Stromal cell of bone marrow (primary cell): Measurements from ENCODE around the gene PUSL1.
"Not testable (repeated sequence)": the region's sequence is repeated elsewhere in the genome, so short reads cannot be mapped to it uniquely, and the experiment has no call there.

Source experiments
- DNase-seq: peaks from one replicate; pipeline ENCODE4 v3.0.0-alpha.2; 2012; ENCODE audit warnings: low read depth

PUSL1 gene

DNA sequence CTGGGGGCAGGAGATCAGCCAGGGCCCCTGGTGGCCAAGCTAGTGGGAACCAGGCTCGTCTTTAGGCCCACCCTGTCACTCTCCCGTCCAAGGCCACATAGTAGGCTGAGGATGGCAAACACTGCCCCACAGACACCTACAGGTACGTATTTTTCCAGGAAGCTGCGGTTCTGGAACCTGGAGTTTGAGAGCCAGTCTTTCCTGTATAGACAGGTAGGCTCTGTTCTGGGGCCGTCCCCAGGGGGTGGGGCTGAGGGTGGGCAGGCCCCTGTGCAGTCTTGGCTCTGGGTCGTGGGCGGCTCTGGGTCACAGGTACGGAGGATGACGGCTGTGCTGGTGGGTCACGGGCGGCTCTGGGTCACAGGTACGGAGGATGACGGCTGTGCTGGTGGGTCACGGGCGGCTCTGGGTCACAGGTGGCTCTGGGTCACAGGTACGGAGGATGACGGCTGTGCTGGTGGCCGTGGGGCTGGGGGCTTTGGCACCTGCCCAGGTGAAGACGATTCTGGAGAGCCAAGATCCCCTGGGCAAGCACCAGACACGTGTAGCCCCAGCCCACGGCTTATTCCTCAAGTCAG is 2.2 kb downstream of the PUSL1 start:
- no peak for DNase-seq

DNA sequence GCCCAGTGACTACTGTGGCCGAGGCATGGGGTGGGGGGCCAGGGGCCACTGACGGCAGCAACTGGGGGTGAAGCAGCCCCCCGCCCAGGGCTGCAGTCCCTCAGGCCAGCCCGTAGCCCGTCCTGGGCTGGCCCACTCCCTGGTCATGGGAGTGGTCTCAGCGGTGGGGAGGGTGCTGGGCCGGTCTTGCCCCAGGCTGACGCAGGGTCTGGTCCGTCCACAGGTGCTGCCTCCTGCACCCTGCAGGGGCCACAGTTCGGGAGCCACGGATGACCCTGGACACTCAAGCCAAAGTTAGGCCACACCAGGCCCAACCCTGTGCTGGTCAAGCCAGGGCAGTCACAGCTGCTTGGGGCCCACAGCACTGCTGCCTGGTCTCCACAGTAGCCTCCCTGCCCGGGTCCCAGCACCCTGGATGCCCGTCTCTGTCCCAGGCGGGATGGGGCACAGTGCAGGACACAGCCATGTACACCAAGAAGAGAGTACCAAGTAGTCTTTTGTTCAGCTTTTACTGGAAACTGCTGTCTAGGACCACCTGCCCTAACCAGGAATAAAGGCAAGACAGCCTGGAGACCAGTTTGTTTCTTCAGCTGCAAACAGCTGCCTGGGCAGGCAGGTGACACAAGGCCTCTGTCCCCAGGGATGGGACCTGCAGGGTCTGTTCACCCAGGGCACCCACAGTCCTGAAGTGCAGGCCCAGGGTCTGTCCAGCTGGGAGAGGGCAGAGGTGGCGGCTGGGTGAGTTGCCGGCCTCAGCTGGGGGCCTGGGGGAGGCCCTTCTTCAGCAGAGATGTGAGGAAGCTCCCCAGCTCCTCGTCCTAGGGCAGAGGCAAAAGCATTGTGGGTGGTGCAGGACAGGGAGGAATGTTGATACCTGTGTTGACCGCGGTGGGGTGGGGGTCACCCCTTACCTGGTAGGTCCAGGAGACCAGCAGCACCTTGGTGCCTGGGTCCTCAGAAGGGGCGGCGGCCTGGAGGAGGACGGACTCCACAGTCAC is 3.0 kb downstream of the PUSL1 start:
- DNase-seq = no peak

DNA sequence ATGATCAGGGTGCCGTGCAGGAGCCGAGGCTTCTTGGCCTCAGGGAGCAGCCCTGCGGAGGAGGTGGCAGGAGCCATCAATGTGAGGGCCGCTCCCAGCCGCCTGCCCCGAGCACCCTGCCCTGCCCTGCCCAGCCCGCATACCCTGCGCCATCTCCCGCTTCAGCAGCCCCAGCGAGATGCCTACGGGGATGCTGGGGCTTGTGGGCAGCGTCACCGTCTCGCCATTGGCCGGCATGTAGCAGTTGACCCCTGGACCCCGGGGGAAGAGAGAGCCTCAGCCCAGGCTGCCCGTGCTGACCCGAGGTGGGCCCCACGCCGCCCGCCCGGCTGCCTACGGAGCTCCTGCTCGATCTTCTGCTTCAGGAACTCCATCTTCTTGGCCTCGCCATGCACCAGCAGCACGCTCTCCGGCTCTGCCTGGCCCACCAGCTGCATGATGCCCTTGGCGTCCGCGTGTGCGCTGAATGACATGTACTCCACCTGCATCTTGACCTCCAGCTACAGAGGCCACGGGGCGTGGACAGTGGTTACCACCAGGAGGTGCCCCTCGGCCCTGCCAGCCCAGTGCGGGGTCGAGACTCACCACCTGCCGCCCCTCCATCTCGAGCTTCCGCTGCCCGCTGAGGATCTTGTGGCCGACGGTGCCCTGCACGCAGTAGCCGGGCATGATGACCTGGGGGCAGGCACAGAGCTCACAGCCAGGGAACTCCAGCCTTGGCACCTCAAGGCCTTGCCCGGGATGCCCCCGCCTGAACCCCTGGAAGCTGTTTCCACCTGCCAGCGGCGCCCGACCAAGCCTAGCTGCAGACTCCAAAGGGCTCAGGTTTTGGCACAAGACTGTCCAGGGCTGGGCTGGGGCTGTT is 4.3 kb downstream of the PUSL1 start:
- no peak for DNase-seq

DNA sequence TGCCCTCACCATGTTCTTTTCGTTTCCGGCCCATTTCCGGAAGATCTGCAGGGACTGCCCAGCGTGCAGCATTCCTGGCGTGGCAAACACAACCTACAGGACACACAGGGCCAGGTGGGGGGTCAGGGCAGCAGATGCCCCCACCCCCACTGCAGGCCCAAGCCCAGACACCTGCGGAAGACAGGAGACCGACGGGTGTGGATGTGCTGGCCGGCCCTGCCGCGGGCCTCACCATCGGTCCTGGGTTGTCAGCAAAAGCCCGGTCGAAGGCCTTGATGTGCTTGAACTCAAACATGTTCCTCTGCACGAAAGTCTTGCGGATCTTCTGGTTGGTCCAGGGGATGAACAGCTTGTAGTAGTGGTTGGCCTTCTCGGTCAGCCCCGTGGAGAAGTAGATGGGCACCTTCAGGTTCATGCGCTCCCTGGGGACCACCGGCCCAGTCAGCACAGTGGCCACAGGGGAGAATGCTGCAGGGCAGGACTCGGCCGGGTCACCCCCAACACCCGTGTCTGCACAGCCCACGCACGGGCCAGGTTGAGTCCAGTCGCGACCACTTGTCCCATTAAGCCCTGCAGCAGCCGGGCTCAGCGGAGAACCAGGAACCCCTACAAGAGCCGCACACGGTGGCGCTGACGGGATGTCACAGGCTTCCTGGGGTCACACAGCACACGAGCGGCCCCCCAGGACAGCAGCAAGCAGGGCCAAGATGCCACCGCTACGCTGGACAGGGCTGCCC is 5.3 kb downstream of the PUSL1 start:
- DNase-seq = no peak

DNA sequence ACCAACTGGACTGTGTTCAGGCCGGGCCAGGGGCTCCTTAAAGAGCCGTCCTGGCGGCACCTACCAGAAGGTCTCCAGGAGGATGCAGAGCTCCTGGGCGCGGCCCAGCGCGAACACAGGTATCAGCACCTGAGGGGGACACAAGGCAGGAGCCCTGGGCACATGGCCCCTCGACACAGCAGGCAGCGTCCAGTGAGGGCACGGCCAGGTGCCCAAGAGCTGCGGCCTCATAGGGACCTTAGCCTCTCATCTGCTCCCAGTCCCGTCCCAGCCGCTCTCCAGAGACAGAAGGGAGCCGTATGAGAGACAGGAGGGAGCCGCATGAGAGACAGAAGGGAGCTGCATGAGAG is 5.8 kb downstream of the PUSL1 start:
- no peak for DNase-seq

DNA sequence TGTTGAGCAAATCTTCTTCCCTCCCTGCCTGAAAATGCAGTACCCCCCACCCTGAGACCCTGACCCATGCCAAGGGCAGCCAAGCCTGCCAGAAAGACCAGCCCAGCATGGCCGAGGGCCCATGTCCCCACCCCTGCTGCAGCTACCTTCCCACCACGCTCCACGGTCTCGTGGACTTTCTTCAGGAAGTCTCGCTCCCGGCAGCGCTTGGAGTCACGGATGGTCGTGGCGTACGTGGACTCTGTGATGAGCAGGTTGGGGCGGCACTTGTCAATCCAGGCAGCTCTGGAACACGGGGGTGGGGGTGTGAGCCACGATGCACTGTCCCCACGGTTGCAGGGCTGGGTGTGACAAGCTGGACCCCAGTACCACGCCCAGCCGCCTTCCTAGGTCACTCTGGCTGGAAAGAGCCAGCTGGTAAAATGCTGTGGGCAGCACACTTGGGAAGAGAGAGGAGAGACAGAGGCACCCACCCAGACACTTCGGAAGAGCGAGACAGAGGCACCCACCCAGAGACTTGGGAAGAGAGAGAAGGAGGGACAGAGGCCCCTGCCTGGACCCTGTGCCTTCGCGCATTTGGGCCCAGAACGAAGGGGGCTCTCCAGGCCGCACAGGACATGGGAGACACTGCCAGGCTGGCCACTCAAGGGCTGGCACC is 6.4 kb downstream of the PUSL1 start:
- DNase-seq = no peak

DNA sequence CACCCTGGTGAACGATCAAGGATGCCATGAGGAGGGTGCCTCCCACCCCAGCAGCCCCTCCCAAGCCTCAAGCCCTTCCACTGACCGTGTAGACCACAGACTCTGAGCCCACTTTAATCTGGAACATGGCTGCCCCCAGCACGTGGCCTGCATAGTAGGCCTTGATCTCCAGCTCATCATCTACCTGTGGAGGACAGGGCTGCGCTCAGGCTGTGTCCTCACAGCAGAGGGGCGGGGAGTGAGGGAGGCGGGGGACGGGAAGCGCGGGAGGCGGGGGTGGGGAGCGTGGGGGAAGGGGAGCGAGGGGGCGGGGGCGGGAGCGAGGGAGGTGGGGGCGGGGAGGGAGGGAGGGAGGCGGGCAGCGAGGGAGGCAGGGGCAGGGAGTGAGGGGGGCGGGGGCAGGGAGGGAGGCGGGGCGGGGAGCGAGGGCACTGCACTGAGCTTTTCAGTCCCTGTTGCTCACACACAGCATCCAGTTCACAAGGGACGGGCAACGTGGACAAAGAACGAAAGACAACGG is 7.1 kb downstream of the PUSL1 start:
- DNase-seq = no peak

DNA sequence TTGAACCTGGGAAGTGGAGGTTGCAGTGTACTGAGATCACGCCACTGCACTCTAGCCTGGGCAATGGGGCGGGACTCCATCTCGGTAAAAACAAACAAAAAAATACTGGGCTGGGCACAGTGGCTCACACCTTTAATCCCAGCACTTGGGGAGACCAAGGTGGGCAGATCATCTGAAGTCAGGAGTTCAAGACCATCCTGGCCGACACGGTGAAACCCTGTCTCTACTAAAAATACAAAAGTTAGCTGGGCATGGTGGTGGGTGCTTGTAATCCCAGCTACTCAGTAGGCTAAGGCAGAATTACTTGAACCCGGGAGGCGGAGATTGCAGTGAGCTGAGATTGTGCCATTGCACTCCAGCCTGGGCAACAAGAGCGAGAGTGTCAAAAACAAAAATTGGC is 7.8 kb downstream of the PUSL1 start:
- not testable (repeated sequence) for DNase-seq

DNA sequence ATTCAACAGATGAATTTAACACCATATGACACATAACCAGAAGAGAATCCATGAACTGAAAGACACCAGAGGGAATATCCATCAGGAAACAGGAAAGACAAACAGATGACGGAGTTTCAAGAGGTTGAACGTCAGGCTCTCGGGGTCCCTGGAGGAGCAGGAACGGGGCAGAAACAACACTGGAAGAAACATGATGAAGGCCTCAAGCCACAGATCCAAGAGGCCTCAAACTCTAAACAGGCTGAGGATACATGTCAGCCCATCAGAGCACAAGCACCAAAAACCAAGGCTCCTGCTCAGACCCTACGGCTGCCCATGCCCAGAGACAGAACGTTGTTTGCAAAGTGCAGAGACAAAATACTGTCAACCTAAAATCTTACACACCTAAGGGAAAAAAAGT is 9.0 kb downstream of the PUSL1 start:
- DNase-seq = no peak

DNA sequence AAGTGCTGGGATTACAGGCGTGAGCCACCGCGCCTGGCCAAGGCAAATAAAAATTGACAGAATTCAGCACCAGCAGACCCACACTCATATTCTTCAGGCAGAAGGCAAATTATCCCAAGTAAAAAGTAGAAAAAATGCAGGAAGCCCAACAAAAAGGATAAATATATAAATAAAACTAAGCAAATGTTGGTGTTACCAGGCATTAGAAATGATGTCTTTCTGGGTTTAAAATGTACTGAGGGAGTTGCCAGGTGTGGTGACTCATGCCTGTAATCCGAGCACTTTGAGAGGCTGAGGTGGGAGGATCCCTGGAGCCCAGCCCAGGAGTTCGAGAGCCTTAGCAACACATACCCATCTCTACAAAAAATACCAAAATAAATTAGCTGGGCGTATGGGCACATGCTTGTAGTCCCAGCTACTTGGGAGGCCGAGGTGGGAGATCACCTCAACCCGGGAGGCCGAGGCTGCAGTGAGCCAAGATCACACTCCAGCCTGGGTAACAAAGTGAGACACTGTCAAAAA is 9.8 kb downstream of the PUSL1 start:
- DNase-seq = peak; percentile 93

DNA sequence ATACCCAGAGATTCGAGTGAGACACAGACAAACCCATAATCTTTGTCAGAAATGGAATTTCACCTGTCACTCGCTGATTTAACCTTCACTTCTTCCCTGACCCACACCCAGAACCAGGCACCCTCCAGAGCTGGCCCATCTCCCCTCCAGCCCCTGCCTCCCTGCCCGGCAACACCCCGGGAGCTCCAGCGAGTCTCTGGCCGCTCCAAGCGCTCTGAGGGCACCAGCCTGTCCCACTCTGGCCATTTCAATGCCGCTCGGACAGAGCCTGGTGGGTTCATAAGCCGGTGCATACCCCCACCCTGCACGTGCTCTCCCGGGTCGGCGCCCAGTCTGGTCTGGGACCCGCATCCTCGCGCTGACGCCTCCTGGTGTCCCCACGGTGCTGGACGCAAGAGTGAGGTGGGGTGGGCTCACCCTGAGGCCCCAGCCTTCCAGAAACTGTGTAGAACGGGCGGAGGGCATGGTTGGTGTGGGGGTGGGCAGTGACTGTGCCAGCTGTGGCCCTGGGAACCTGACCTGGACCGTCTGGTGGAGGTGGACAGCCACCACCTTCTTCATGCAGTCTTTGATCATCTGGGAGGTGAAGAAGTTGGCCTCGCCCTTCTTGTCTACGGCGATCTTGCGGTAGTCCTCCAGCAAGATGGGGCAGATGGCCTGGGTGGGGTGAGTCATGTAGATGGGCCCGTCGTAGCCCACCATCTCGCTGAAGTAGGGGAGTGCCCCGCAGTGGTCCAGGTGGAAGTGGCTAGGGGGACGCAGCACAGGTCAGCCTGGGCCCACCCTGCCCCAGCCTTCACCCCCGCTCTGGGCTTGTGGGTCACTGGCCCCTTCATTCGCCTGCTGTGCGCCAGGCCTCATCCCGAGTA is 10.6 kb downstream of the PUSL1 start:
- no peak for DNase-seq

DNA sequence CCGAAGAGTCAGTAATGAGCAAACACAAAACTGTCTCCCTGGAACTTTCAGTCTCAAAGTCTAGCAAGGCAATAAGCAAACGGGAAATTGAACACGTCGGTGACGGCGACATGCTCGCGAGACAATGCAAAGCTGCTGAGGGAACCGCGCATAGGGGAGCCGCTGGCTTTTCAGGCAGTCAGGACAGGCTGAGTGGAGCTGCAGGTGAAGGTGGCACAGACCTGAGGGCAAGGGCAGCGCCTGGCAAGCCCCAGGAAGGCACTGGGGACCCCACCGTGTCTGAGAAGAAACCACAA is 11.2 kb downstream of the PUSL1 start:
- DNase-seq = no peak

DNA sequence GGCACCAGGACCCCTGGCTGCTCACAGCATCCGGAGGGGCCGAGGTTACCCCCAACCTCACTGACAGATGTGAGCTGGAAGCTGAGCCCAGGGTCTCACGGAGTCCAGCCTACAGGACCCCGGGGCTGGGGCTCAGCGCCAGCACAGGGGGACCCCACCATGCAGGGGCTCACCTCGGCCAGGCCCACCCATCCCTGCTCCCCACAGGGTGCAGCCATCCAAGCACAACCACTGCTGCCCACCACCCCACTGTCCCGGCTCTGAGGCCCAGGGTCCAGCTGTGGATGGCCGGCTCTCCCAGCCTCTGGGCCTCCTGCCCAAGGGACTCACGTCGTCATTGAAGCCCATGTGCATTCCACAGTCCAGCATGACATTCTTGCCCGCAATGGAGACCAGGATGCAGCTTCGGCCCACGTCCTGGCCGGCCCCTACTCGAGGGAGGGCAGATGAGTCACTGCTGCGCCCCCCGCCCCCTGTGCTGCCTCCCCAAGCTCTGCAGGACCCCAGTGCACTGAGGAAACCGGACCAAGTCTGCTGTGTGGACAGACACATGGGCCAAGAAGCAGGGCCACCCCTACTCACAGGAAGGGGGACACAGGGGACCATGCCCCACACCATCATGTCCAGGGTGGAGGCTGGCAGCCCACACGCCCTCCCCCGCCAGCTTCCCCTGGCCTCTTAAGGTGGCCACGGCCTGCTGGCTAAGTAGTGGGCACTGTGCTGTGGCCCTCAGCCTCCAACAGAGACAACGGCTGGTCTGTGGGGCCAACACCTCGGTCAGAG is 12.5 kb downstream of the PUSL1 start:
- no peak for DNase-seq

DNA sequence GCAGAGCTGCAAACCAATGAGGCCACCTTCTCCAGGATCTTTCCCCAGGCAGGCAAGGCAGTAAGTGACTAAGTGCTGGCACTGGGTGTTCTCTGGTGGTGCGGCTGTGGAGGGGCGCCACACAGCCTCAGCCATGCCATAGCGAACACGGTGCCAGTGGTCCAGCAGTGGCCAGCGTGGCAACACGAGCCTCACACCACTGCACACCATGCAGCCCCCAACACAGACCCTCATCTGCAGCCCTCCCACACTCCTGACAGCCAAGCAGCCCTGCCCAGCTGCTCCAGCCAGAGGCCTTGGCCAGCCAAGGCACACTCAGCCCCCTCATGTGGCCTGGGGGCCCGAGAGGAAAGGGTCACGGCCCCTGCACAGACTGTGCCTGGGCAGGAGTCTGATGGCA is 13.1 kb downstream of the PUSL1 start:
- no peak for DNase-seq

DNA sequence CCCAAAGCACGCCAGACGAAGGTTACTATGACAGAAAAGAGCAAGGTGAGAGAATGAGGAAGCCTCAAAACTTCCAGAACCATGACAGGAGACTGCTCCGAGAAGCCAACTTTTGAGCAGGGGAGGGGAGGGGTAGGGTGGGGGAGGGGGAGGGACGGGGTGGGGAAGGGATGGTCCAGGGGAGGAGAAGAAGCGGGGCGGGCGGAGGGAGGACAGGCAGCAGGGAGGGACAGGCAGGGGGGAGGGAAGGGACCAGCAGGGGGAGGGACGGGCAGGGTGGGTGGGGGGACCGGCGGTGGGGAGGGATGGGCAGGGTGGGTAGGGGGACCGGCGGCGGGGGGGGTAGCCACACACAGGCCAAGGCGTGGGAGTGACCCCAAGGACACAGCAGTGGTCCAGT is 14.0 kb downstream of the PUSL1 start:
- DNase-seq = no peak

DNA sequence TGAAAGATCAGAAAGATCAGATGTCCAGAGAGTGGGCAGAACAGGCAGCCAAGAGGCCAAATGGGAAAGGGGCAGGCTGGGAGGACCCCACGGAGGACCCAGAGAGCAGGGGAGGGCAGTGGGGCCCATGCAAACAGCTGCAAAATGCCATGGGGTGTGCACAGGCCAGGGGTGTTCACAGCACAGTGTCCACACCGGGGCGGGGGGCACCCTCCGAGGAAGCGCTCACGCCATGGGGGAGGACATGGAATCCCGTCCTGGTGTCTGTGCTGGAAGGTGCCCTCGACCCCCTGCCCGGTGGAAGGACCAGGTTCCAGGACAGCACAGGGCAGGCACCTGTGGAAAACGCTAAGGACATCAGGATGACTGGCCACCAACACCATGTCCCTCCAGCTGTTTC is 14.6 kb downstream of the PUSL1 start:
- DNase-seq = no peak

DNA sequence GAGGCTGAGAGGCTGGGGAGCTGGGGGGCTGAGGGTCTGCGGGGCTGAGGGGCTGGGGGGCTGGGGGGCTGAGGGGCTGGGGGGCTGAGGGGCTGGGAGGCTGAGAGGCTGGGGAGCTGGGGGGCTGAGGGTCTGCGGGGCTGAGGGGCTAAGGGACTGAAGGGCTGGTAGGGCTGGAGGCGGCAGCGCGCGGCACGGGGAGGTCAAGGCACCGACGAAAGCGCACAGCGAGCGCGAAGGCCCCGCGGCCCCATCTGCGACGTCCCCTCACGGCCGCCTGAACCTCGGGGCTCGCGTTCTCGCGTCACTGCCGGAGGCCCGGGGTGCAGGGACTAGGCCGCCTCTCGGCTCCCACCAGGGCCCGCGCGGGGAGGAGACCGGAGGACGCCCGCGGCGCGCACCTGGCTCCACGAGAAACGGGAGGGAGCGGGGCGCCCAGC is 15.7 kb downstream of the PUSL1 start:
- no peak for DNase-seq

DNA sequence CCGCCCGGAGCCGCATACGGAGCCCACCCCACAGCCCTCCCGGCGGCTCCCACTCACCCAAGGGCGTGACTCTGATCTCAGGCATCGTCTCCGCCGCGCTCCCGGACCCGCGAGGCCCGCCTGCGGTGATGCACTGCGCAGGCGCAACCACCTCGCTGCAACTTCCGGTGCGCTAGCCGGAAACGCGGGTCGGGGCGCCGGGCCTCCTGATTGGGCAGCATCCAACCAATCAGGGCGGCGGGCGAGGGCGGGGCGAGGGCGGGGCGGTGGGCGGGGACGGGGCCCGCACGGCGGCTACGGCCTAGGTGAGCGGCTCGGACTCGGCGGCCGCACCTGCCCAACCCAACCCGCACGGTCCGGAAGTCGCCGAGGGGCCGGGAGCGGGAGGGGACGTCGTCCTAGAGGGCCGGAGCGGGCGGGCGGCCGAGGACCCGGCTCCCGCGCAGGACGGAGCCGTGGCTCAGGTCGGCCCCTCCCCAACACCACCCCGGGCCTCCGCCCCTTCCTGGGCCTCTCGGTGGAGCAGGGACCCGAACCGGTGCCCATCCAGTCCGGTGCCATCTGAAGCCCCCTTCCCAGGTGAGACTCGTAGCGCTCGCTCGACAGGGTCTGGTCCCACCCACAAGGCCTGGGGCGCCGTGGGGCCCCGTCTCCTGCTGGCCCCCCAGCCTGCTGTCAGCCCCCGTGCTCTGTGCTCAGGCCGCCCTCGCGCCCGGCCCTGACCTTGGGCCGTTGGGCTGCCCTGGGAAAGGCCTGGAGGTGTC is 16.3 kb downstream of the PUSL1 start, which contains the start of the genes CPTP and INTS11:
CPTP (plus strand) TSS at position 279 of the 764 bp plus-strand sequence. CDS start 2,109 bp downstream, outside the sequence.
INTS11 (minus strand) TSS at position 137 of the 764 bp plus-strand sequence; CDS start at position 85, 52 bp downstream.
- peak; percentile 78 for DNase-seq
